ENCODE data around the gene COL25A1.

Gene COL25A1

DNA sequence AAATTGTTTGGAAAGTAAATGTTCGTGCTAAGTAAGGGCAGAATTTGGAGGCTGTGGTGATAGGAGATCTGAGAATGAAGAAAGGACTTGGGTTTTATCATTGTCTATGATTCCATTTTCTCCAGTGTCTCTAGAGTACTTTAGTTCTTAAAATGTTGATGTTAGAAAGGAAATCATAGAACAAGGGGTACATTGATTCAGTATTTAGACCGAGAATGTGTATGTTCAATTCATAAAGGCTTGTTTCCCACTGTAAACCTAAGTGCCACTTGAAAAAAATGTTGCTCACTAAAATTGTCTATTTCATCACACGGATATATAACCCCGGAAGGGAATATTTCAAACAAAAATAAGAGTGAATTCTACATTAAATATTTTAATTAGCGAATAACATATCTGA is 380.3 kb downstream of the COL25A1 start:
- Histone ChIP-seq H3K36me3 (ENCODE audit: insufficient read depth, low read length) (no peaks in the 10 kb centered on the region), H3K4me3 (ENCODE audit: low read depth, low read length) (no peak overlapping the region), H3K27ac (ENCODE audit: low read depth, low read length) (no peak overlapping the region), H2AFZ (ENCODE audit: low read length, unreplicated experiment) (no peak overlapping the region), H3K4me1 (ENCODE audit: control insufficient read depth, insufficient read depth, low read length, unreplicated experiment) (peaks cover 4% of the 10 kb centered on the region), H3K27me3 (ENCODE audit: insufficient read depth, low read length) (no peaks in the 10 kb centered on the region), H3K79me2 (ENCODE audit: control insufficient read depth, insufficient read depth, low read length, unreplicated experiment) (no peaks in the 10 kb centered on the region)

DNA sequence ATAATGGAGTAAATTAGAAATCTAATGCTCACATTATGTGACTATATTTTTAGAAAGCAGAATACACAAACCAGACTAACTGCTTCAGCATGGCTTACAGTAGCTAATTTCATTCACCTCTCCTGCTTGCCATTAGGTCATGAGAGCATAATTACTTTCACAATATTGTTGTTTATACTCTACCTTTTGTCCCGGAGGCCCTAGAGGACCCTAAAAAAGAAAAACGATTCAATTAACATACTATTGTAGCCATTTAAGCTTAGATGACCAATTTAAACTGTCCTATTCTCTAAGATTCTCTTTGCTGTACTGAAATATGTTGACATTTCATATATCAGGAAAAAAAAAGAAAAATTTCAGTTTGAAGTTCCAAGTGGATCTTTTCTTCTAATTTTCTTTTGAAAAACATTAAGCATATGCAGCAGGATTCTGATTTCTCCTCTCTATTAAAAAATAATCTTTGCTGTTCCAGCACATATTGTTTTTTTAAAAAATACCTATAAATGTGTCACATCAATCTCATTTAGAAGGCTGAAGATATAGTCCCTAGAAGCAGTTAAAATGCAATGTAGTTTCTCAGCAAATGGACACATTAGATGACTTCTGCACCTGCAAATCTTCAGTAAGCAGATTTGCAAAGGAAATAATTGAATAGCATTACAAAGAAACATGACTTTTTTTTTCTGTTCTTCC is 381.9 kb downstream of the COL25A1 start:
- Histone ChIP-seq H2AFZ (ENCODE audit: low read length, unreplicated experiment) (no peak overlapping the region), H3K27ac (ENCODE audit: low read depth, low read length) (no peak overlapping the region), H3K4me3 (ENCODE audit: low read depth, low read length) (no peak overlapping the region), H3K27me3 (ENCODE audit: insufficient read depth, low read length) (no peaks in the 10 kb centered on the region), H3K4me1 (ENCODE audit: control insufficient read depth, insufficient read depth, low read length, unreplicated experiment) (no peaks in the 10 kb centered on the region), H3K79me2 (ENCODE audit: control insufficient read depth, insufficient read depth, low read length, unreplicated experiment) (no peaks in the 10 kb centered on the region), H3K36me3 (ENCODE audit: insufficient read depth, low read length) (no peaks in the 10 kb centered on the region)

DNA sequence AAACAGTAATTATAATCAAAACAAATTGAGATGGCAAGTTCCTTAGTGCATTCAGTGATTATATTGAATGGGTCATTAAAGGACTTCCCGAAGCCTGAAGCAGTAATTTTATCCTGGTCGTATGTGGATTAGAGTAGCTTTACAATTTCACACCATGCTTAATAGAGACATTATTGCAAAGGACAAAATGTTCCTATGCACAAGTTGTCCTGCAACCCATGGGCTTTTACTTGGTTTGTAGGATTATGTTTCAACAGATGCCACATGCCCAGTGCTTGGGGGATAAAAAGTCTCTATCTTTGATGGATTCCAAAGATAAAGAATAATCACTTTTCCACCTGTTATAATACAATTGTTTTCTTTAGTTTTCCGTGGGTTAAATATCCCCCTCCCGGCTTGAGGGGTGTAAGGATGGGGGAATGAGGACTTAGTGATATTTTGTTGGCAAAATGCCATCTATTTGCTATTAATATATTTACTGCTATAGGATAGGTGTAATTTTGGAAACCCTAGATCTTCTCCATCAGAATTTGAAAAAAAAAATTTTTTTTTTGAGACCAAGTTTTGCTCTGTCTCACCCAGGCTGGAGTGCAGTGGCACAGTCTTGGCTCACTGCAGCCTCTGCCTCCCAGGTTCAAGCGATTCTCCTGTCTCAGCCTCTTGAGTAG is 383.1 kb downstream of the COL25A1 start:
- H2AFZ ChIP-seq (ENCODE audit: low read length, unreplicated experiment): no peak overlapping the region
- no peaks in the 10 kb centered on the region for H3K79me2 ChIP-seq (ENCODE audit: control insufficient read depth, insufficient read depth, low read length, unreplicated experiment)
- H3K27ac ChIP-seq (ENCODE audit: low read depth, low read length): no peak overlapping the region
- no peak overlapping the region for H3K4me3 ChIP-seq (ENCODE audit: low read depth, low read length)
- no peaks in the 10 kb centered on the region for H3K4me1 ChIP-seq (ENCODE audit: control insufficient read depth, insufficient read depth, low read length, unreplicated experiment)
- H3K36me3 ChIP-seq (ENCODE audit: insufficient read depth, low read length): no peaks in the 10 kb centered on the region
- H3K27me3 ChIP-seq (ENCODE audit: insufficient read depth, low read length): no peaks in the 10 kb centered on the region

DNA sequence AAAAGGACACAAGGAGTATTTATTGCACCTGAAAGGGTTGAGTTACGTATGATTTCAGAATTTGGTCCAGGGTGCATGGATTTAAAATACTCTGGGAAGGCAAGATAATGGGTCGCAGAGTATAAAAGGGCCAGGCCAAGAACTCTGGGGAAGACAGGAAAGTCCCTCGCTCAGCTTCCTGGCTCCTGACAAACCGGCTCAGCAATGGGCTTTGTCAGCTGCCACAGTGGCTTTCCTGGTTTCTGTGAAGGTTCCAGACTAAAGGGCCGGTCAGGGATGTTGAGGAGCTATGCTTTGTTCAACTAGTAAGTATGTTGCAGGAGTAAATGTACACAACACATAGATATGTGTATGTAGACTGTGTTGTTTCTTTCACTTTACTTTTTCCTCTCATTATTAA is 385.2 kb downstream of the COL25A1 start:
- no peak overlapping the region for H3K4me3 ChIP-seq (ENCODE audit: low read depth, low read length)
- H3K36me3 ChIP-seq (ENCODE audit: insufficient read depth, low read length): no peaks in the 10 kb centered on the region
- no peak overlapping the region for H3K27ac ChIP-seq (ENCODE audit: low read depth, low read length)
- no peaks in the 10 kb centered on the region for H3K4me1 ChIP-seq (ENCODE audit: control insufficient read depth, insufficient read depth, low read length, unreplicated experiment)
- no peak overlapping the region for H2AFZ ChIP-seq (ENCODE audit: low read length, unreplicated experiment)
- no peaks in the 10 kb centered on the region for H3K79me2 ChIP-seq (ENCODE audit: control insufficient read depth, insufficient read depth, low read length, unreplicated experiment)
- H3K27me3 ChIP-seq (ENCODE audit: insufficient read depth, low read length): no peaks in the 10 kb centered on the region

DNA sequence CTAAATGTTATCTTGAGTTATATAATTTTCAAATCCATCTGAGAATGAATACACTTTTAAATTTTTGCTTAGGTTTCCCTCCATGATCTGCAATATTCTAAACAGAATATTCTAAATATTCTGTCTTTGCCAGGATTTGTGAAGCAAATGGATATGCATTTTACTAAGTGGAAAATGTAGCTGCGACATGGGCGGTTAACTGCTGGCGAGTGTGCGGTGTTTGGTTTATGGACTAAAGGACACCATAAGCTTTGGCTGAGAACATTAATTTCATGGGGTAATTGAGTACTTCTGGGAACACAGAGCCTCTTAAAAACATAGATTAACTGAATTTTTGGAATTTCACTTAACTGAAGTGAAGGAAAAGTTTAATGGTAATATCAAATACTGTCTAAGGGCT is 385.8 kb downstream of the COL25A1 start:
- Histone ChIP-seq H3K4me1 (ENCODE audit: control insufficient read depth, insufficient read depth, low read length, unreplicated experiment) (no peaks in the 10 kb centered on the region), H3K4me3 (ENCODE audit: low read depth, low read length) (no peak overlapping the region), H3K27me3 (ENCODE audit: insufficient read depth, low read length) (no peaks in the 10 kb centered on the region), H2AFZ (ENCODE audit: low read length, unreplicated experiment) (no peak overlapping the region), H3K36me3 (ENCODE audit: insufficient read depth, low read length) (no peaks in the 10 kb centered on the region), H3K79me2 (ENCODE audit: control insufficient read depth, insufficient read depth, low read length, unreplicated experiment) (no peaks in the 10 kb centered on the region), H3K27ac (ENCODE audit: low read depth, low read length) (no peak overlapping the region)

DNA sequence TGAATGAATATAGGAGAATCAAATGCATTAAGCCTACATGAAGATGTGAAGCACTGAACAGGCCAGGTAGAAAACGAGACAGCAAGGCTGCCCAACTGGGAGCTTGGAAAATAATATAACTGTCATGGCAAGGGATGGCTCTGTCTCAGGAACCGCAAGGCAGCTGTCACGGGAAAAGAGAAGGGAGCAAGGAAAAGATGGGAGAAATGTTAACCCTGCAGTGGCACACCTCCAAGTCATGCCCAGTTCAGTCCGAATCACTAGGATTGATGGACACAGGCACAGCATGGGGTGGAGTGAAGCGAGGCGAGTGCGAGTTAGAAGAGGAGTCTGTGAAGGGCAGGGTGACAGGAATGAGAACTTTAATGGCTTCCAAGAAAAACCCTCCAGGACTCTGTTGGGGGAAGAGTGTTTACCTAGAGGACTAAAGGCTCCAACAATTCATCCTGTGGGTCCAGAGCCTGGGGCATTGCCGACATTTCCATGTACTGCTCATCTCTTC is 395.5 kb downstream of the COL25A1 start:
- H3K4me3 ChIP-seq (ENCODE audit: low read depth, low read length): no peak overlapping the region
- H3K79me2 ChIP-seq (ENCODE audit: control insufficient read depth, insufficient read depth, low read length, unreplicated experiment): no peaks in the 10 kb centered on the region
- H3K4me1 ChIP-seq (ENCODE audit: control insufficient read depth, insufficient read depth, low read length, unreplicated experiment): no peaks in the 10 kb centered on the region
- peaks cover 6% of the 10 kb centered on the region; the same call in 1 of the 2 replicates for H3K27me3 ChIP-seq (ENCODE audit: insufficient read depth, low read length)
- H2AFZ ChIP-seq (ENCODE audit: low read length, unreplicated experiment): no peak overlapping the region
- H3K36me3 ChIP-seq (ENCODE audit: insufficient read depth, low read length): no peaks in the 10 kb centered on the region
- H3K27ac ChIP-seq (ENCODE audit: low read depth, low read length): no peak overlapping the region

DNA sequence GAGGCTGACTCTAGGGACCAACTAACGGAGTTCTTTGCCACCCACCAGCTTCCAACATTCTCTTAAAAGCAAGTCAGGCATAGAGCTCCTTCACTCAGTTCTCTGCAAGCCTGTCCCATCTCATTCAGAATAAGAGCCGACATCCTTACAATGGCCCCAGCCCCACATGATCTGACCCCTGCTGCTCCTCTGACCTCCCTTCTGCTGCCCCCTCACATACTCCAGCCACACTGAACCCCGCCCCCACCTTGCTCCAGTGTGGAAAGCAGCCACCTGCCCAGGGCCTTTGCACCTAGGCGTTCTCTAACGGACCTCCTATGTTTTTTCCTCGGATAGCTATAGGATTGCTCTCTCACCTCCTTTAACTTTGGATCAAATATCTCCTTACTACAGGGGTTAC is 396.5 kb downstream of the COL25A1 start:
- H3K79me2 ChIP-seq (ENCODE audit: control insufficient read depth, insufficient read depth, low read length, unreplicated experiment): no peaks in the 10 kb centered on the region
- H3K27ac ChIP-seq (ENCODE audit: low read depth, low read length): no peak overlapping the region
- no peak overlapping the region for H3K4me3 ChIP-seq (ENCODE audit: low read depth, low read length)
- peaks cover 6% of the 10 kb centered on the region; the same call in 1 of the 2 replicates for H3K27me3 ChIP-seq (ENCODE audit: insufficient read depth, low read length)
- peaks cover 4% of the 10 kb centered on the region for H3K4me1 ChIP-seq (ENCODE audit: control insufficient read depth, insufficient read depth, low read length, unreplicated experiment)
- H3K36me3 ChIP-seq (ENCODE audit: insufficient read depth, low read length): no peaks in the 10 kb centered on the region
- H2AFZ ChIP-seq (ENCODE audit: low read length, unreplicated experiment): no peak overlapping the region

DNA sequence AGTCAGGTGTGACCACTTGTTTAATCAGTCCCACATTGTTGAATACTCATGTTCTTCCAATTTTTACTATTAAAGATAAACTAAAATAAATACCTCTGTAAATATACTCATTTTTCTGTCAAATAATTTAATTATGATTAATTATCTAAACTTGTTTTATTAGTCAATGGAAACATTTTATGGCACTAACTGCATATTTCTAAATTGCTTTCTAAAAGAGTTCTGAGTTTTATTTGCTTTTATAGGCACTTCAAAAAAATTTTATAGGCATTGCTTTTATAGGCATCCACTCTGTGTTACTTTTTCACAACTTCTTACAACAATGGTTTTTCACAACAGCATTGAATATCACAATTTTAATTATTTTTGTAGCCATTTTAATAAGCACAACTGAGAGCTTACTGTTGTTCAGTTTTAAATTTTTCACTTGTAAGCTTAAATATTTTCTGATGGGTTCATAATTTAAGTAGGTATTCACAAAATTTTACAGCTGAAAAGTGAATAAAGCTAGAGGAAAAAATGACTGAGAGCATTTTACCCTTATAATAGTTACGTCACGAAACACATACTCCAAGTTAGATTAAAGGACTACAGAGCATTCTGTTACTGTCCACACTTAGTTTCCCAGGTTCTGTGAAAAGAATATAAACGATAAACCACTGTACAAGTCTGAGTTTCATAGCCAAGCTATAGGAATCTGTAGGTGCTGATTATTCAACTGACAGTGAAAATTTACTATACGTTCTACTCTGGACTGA is 398.8 kb downstream of the COL25A1 start:
- H3K27ac ChIP-seq (ENCODE audit: low read depth, low read length): no peak overlapping the region
- H3K4me1 ChIP-seq (ENCODE audit: control insufficient read depth, insufficient read depth, low read length, unreplicated experiment): peaks cover 6% of the 10 kb centered on the region
- H3K79me2 ChIP-seq (ENCODE audit: control insufficient read depth, insufficient read depth, low read length, unreplicated experiment): no peaks in the 10 kb centered on the region
- H3K36me3 ChIP-seq (ENCODE audit: insufficient read depth, low read length): no peaks in the 10 kb centered on the region
- peaks cover 6% of the 10 kb centered on the region; the same call in 1 of the 2 replicates for H3K27me3 ChIP-seq (ENCODE audit: insufficient read depth, low read length)
- no peak overlapping the region for H2AFZ ChIP-seq (ENCODE audit: low read length, unreplicated experiment)
- no peak overlapping the region for H3K4me3 ChIP-seq (ENCODE audit: low read depth, low read length)

DNA sequence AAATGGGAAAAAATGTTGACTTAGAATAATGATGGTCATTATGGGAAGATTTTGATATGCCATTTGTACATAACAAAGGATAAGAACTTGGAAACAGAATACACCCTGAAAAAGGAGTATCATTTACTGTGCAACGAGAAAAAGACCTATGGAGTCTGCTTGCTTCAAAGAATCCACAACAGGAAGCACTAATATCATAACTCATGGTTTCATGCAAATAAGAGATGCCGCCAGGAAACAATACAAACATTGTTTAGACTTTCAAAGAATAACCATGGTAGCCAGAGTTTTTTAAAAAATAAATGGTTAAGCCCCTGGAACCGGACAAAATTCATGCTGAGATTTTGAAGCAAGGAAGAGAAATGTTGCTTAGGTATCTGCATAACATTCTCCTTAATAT is 399.7 kb downstream of the COL25A1 start:
- H3K27me3 ChIP-seq (ENCODE audit: insufficient read depth, low read length): peaks cover 6% of the 10 kb centered on the region; the same call in 1 of the 2 replicates
- no peak overlapping the region for H2AFZ ChIP-seq (ENCODE audit: low read length, unreplicated experiment)
- no peak overlapping the region for H3K4me3 ChIP-seq (ENCODE audit: low read depth, low read length)
- H3K79me2 ChIP-seq (ENCODE audit: control insufficient read depth, insufficient read depth, low read length, unreplicated experiment): no peaks in the 10 kb centered on the region
- H3K27ac ChIP-seq (ENCODE audit: low read depth, low read length): no peak overlapping the region
- H3K4me1 ChIP-seq (ENCODE audit: control insufficient read depth, insufficient read depth, low read length, unreplicated experiment): peaks cover 6% of the 10 kb centered on the region
- H3K36me3 ChIP-seq (ENCODE audit: insufficient read depth, low read length): no peaks in the 10 kb centered on the region

DNA sequence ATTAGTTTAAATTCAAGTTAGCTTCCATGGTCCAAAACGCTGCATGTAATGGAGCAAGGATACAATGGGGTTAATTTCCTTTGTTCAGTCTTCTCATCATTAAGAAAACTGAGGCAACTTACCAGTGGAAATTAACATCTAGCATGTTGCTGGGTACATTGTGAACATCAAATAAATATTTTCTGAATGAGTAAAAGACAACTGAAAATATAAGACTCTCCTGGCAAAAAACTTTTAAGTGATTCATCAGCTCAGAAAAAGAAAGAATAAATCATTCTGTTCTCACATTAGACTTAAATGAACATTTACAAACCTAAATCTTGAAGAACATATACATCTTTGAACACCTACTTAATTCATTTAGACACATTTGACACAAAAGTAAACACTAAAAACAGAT is 401.2 kb downstream of the COL25A1 start:
- Histone ChIP-seq H3K4me3 (ENCODE audit: low read depth, low read length) (no peak overlapping the region), H3K27me3 (ENCODE audit: insufficient read depth, low read length) (no peaks in the 10 kb centered on the region), H2AFZ (ENCODE audit: low read length, unreplicated experiment) (no peak overlapping the region), H3K27ac (ENCODE audit: low read depth, low read length) (no peak overlapping the region), H3K36me3 (ENCODE audit: insufficient read depth, low read length) (no peaks in the 10 kb centered on the region), H3K4me1 (ENCODE audit: control insufficient read depth, insufficient read depth, low read length, unreplicated experiment) (peaks cover 6% of the 10 kb centered on the region), H3K79me2 (ENCODE audit: control insufficient read depth, insufficient read depth, low read length, unreplicated experiment) (no peaks in the 10 kb centered on the region)
